Measurements from ENCODE around the gene PCSK1.
"Not testable (repeated sequence)": the region's sequence is repeated elsewhere in the genome, so short reads cannot be mapped to it uniquely, and the experiment has no call there.

The PCSK1 gene

GRCh38 chr5:96372726-96373380 is 60.2 kb downstream of the PCSK1 start:
- no peak for DNase-seq (ENCODE audit: low read depth in 2 of 2)

- no peak for DNase-seq (ENCODE audit: low read depth in 2 of 2)
Observed at GRCh38 chr5:96370976-96371375, 62.1 kb downstream of the PCSK1 start.

- DNase-seq (ENCODE audit: low read depth in 2 of 2) = not testable (repeated sequence)
Observed at GRCh38 chr5:96367337-96367736, 65.7 kb downstream of the PCSK1 start.

- no peak for DNase-seq (ENCODE audit: low read depth in 2 of 2)
Observed at GRCh38 chr5:96354237-96354636, 78.8 kb downstream of the PCSK1 start.

GRCh38 chr5:96353220-96353619 is 79.8 kb downstream of the PCSK1 start:
- DNase-seq (ENCODE audit: low read depth in 2 of 2) = no peak

- no peak for DNase-seq (ENCODE audit: low read depth in 2 of 2)
Observed at GRCh38 chr5:96350678-96351077, 82.4 kb downstream of the PCSK1 start.

GRCh38 chr5:96348536-96348935 is 84.5 kb downstream of the PCSK1 start:
- no peak for DNase-seq (ENCODE audit: low read depth in 2 of 2)

GRCh38 chr5:96347502-96348292 is 85.4 kb downstream of the PCSK1 start:
- DNase-seq (ENCODE audit: low read depth in 2 of 2) = no peak

GRCh38 chr5:96344678-96345577 is 88.1 kb downstream of the PCSK1 start:
- no peak for DNase-seq (ENCODE audit: low read depth in 2 of 2)

- DNase-seq (ENCODE audit: low read depth in 2 of 2) = no peak
Observed at GRCh38 chr5:96343094-96343493, 90.0 kb downstream of the PCSK1 start.

- no peak for DNase-seq (ENCODE audit: low read depth in 2 of 2)
Observed at GRCh38 chr5:96342581-96342980, 90.5 kb downstream of the PCSK1 start.
